CD4-positive, alpha-beta T cell treated with Interleukin-6 for 4 hours (primary cell): Measurements from ENCODE around the gene TUFT1.
"Not testable (repeated sequence)": the region's sequence is repeated elsewhere in the genome, so short reads cannot be mapped to it uniquely, and the experiment has no call there.

ENCODE experiments used
- DNase-seq: peaks from one replicate; pipeline ENCODE4 v3.0.0-alpha.2; 2020; ENCODE audit warnings: mixed read lengths

Gene TUFT1

GRCh38 chr1:151512801-151513625 is 27.1 kb upstream of the TUFT1 start:
- DNase-seq: no peak

- peak; percentile 32 for DNase-seq
These were observed 26.4 kb upstream of the TUFT1 start for GRCh38 chr1:151513626-151514121.

- DNase-seq: no peak
These were observed 25.7 kb upstream of the TUFT1 start for GRCh38 chr1:151514366-151514765.

DNA sequence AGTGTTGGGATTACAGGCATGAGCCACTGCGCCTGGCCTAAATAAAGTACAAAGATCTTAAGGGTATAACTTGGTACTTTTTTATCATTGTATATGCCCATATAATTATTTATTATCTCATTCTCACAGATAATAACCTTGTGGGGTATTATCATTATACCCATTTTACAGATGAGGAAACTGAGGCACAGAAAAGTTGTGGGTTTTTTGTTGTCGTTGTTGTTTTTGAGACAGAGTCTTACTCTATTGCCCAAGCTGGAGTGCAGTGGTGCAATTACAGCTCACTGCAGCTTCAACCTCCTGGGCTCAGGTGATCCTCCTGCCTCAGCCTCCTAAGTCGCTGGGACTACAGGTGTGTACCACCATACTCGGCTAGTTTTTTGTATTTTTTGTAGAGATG is 24.8 kb upstream of the TUFT1 start:
- DNase-seq: no peak

- no peak for DNase-seq
These were observed 24.0 kb upstream of the TUFT1 start for GRCh38 chr1:151516031-151516511.

GRCh38 chr1:151518431-151518830 is 21.7 kb upstream of the TUFT1 start:
- no peak for DNase-seq

GRCh38 chr1:151518936-151519335 is 21.2 kb upstream of the TUFT1 start:
- DNase-seq: no peak

- DNase-seq: no peak
These were observed 20.4 kb upstream of the TUFT1 start for GRCh38 chr1:151519667-151520066.

- no peak for DNase-seq
These were observed 19.8 kb upstream of the TUFT1 start for GRCh38 chr1:151520359-151520758.

GRCh38 chr1:151522427-151522826 is 17.7 kb upstream of the TUFT1 start:
- DNase-seq: not testable (repeated sequence)

- no peak for DNase-seq
These were observed 16.8 kb upstream of the TUFT1 start for GRCh38 chr1:151523326-151523725.

- DNase-seq: no peak
These were observed 15.4 kb upstream of the TUFT1 start for GRCh38 chr1:151524736-151525135.

DNA sequence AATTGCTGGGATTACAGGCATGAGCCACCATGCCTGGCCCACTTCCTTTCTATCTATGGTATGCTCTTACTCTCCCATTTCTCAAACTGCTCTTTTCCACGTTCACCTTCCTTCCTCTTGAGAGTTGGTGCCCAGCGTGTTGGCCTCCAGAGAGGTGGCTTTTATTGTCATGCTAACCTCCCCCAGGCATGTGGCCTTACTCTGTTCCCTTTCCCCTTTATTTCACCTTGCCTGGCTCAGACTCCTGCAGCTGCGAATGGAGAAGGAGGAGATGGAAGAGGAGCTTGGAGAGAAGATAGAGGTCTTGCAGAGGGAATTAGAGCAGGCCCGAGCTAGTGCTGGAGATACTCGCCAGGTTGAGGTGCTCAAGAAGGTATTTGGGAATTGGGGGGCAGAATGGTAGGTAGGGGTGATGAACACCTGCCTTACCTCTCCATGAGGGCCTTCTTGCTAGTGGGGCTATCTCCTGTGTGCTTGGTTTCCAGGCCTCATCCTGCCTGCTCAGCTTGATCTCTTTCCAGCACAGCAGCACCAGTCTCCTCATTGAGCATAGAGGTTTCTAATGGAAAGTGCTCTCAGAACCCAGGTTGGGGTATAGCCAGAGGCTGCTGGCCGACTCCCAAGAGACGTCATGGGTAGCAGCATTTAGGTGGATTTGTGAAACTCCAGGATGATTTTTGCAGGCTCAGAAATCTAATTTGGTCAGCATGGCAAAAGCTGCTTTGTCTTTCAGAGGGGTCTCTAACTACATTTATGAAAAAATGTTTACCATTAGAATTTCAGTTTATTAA is 13.2 kb upstream of the TUFT1 start:
- no peak for DNase-seq

DNA sequence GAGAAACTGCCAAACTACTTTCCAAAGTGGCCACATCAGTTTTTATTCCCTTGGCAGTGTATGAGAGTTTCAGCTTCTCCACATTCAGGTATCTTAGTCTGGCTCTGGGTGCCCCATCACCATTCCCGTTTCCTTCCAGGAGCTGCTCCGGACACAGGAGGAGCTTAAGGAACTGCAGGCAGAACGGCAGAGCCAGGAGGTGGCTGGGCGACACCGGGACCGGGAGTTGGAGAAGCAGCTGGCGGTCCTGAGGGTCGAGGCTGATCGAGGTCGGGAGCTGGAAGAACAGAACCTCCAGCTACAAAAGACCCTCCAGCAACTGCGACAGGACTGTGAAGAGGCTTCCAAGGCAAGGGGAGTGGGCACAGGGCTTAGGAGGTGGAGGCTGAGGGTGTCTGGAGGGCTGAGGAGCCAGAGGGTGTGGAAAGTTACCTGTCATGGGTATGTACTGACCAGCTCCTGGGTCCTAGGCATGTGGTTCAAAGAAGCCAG is 10.9 kb upstream of the TUFT1 start:
- no peak for DNase-seq

- no peak for DNase-seq
These were observed 10.3 kb upstream of the TUFT1 start for GRCh38 chr1:151529781-151530180.

GRCh38 chr1:151530461-151530860 is 9.6 kb upstream of the TUFT1 start:
- DNase-seq: no peak

GRCh38 chr1:151533870-151534269 is 6.2 kb upstream of the TUFT1 start:
- DNase-seq: no peak

- DNase-seq: peak; percentile 85
These were observed 5.3 kb upstream of the TUFT1 start for GRCh38 chr1:151534662-151535278.

- DNase-seq: no peak
These were observed 4.5 kb upstream of the TUFT1 start for GRCh38 chr1:151535326-151536271.

- DNase-seq: no peak
These were observed 3.6 kb upstream of the TUFT1 start for GRCh38 chr1:151536499-151536898.

GRCh38 chr1:151537112-151537511 is 3.0 kb upstream of the TUFT1 start:
- no peak for DNase-seq
